Kidney tubule cell (primary cell): ENCODE results near the gene DYNLRB1.
"Not testable (repeated sequence)": the region's sequence is repeated elsewhere in the genome, so short reads cannot be mapped to it uniquely, and the experiment has no call there.

Source experiments
- DNase-seq: peaks from one replicate; pipeline ENCODE4 v3.0.0-alpha.2; 2018; ENCODE audit warnings: low spot score

DYNLRB1 gene

GRCh38 chr20:34512266-34512954, 3.8 kb upstream of the DYNLRB1 start:
- peak; percentile 75 for DNase-seq

- peak; percentile 49 for DNase-seq
These were observed 3.2 kb upstream of the DYNLRB1 start for GRCh38 chr20:34512955-34513419.

- DNase-seq: not testable (repeated sequence)
These were observed 2.2 kb upstream of the DYNLRB1 start for GRCh38 chr20:34514034-34514433.

- DNase-seq: no peak
These were observed 1.2 kb upstream of the DYNLRB1 start for GRCh38 chr20:34514897-34515483.

GRCh38 chr20:34515484-34516246, 557 bp upstream of the DYNLRB1 start:
- peak; percentile 72 for DNase-seq

GRCh38 chr20:34517114-34517505, 888 bp downstream of the DYNLRB1 start:
- DNase-seq: no peak

- not testable (repeated sequence) for DNase-seq
These were observed 2.6 kb downstream of the DYNLRB1 start for GRCh38 chr20:34518863-34519262.

- DNase-seq: not testable (repeated sequence)
These were observed 3.6 kb downstream of the DYNLRB1 start for GRCh38 chr20:34519841-34520240.

- DNase-seq: peak; percentile 79
These were observed 7.0 kb downstream of the DYNLRB1 start for GRCh38 chr20:34522969-34523871.

GRCh38 chr20:34524426-34524825, 8.2 kb downstream of the DYNLRB1 start:
- DNase-seq: no peak

- no peak for DNase-seq
These were observed 9.1 kb downstream of the DYNLRB1 start for GRCh38 chr20:34525342-34525708.

GRCh38 chr20:34525709-34526416, 9.6 kb downstream of the DYNLRB1 start:
- peak; percentile 99 for DNase-seq

GRCh38 chr20:34526466-34526865, 10.2 kb downstream of the DYNLRB1 start:
- peak; percentile 37 for DNase-seq

- DNase-seq: no peak
These were observed 10.8 kb downstream of the DYNLRB1 start for GRCh38 chr20:34527016-34527415.

GRCh38 chr20:34528921-34529297, 12.7 kb downstream of the DYNLRB1 start:
- DNase-seq: peak; percentile 23

GRCh38 chr20:34529742-34530141, 13.5 kb downstream of the DYNLRB1 start:
- no peak for DNase-seq

GRCh38 chr20:34530342-34530741, 14.1 kb downstream of the DYNLRB1 start:
- no peak for DNase-seq

GRCh38 chr20:34531608-34532265, 15.5 kb downstream of the DYNLRB1 start:
- no peak for DNase-seq

- DNase-seq: no peak
These were observed 16.1 kb downstream of the DYNLRB1 start for GRCh38 chr20:34532320-34532719.

- DNase-seq: no peak
These were observed 16.5 kb downstream of the DYNLRB1 start for GRCh38 chr20:34532756-34533155.
